HG03135 (cell line): ENCODE data around the gene DENND2C.
A peak's percentile ranks its signal among the peaks of the same experiment; 100 is the strongest.

Source experiments
- ATAC-seq: cut with Tn5 transposase; IDR thresholded peaks from one replicate; pipeline ENCODE4 v1.9.1; 2021; ENCODE audit warnings: mild to moderate bottlenecking, moderate library complexity; ENCODE audit not compliant: unreplicated experiment

Gene DENND2C, protein sequence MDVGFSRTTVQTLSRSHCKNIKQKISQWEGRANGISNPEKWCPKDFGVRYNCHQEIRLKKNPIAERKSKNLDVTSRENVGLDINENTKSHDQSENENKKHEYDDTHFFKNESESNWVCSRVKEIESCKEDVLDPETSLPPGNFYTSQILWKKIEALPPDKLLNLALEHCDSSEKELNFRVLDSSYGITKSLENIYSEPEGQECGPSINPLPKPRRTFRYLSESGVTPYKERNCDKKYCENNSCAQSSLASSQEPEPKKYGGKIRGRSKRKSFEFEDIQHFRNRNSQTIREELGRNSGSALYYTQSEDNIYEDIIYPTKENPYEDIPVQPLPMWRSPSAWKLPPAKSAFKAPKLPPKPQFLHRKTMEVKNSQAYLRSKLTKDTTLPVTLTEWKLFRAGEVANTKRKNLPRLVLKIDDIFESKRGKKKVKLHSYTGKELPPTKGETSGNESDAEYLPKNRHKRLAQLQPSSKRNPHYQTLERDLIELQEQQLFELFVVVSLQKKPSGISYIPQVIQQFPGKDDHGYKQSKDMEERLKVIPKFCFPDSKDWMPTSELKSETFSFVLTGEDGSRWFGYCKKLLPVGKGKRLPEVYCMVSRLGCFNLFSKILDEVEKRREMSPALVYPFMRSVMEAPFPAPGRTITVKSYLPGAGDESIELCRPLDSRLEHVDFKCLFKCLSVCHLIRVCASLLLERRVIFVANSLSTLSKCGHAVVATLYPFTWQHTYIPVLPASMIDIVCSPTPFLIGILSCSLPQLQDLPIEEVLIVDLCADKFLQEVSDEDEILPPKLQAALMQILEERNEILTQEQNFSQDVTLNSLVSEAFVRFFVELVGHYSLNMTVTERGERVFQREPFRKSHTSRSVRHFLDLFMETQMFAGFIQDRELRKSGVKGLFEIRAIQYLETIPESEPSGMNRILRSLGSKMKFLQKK

DNA sequence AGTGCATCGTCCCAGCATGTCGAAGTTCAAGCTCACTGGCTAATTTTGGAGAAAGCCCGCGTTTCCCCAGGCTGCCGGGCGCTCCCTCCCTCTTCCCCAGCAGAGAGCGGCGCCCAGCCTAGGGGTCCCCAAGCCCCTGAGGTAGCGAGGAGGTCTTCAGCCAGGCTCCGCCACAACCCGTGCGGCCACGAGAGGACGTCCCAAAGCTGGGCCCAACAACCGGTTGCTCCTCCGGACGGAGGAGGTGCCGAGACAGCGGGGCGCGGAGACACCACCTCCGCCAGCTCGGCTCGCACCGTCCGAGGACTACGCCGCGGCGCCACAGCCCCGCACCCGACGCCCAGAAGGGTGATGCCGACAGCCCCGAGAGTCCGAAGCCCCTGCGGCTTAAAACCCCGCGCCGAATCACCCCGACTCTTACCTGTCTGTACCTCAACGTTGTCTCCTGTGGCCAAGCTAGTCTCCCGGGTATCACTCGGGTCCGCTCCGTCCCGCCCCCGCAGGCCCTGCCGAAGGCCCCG, at the start of gene DENND2C:
TSS of gene DENND2C (minus strand) at position 488 of the 521 bp plus-strand sequence. CDS start 44,065 bp downstream, outside the sequence.
- ATAC-seq = peak; percentile 67

DNA sequence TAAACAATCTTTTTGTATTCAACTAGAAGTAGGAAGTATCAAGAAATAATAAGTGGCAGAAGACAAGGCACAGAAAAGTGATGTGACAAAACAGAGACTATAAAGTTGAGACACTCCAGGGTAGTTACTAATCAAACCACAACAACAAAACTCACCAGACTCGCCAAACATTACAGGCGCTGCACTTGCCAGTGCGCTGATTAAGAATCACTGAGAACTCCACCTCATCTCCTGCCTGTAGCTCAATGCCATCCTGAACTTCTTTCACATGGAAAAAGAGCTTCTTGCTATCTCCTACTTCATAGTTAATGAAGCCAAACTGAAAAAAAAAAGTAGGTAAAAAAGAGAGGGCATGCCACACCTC, 49.6 kb upstream of the DENND2C start:
- no peak for ATAC-seq

DNA sequence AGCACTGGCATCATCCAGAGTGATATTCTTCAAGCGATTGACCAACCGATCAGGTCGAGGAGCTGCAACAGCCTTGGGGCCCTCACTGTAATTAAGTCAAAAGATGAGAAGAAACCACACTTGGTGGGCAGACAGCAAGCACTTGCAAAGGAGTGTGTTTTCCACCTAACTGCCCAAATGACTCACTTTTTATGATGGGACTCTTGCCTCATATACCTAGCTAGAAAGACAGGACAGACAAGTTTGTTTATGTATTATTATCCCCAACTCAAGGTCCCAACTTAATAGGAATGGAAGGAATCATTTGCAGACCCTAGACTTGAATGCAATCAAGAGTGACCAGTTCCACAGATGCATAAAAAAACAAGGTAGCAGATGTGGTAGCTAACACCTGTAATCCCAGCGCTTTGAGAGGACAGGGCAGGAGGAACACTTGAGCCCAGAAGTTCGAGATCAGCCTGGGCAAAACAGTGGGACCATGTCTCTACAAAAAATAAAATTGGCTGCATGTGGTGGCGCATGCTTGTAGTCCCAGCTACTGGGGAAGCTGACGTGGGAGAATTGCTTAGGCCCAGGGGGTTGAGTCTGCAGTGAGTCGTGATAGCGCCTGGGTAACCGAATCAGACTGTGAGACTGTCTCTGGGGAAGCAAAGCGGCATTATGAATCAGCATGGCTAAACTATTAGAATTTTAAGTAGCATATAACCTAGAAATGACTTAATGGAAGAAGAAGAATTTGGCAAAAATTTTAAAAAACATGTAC, 49.0 kb upstream of the DENND2C start:
- no peak for ATAC-seq

DNA sequence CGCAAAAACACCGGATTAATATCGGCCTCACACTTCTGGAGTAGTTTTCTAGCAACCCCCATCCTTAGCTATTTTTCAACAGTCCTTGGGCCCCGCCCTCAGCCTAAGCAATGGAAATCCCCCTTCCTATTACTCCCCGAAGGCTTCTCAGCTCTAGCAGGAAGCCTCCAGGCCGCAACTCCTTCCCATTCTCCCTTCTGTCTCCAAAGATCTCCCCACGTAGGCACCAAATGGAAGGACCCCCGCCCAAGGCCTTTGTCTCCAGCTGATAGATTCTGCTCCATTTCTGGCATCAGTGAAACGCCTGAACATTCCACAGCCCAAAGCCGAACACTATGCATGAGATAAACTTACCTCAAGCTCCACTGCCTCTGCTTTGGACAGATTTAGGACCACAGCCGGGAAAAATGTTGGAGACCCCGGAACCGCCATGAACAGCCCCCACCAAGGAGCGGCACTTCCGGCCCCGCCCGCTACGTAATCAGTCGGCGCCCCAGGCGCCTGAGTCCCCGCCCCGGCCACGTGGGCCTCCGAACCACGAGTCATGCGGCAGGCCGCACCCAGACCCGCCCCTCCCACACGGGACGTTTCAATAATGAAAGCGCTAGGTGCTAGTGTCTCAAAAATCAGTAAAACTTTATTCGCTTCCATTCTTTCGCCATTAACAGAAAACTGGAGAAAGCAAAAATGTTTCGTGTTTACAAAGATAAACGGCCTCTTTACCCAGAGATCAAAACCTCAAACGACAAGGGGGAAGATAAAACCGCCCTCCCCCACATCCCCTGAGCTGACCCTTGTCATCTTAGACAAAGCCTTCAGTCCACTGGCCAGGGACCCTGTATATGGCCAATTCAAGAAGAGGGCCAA, 46.7 kb upstream of the DENND2C start, which contains the start of gene NRAS:
TSS of gene NRAS (minus strand) at position 468 of the 867 bp plus-strand sequence. CDS start 611 bp downstream, outside the sequence.
- peak; percentile 90 for ATAC-seq

DNA sequence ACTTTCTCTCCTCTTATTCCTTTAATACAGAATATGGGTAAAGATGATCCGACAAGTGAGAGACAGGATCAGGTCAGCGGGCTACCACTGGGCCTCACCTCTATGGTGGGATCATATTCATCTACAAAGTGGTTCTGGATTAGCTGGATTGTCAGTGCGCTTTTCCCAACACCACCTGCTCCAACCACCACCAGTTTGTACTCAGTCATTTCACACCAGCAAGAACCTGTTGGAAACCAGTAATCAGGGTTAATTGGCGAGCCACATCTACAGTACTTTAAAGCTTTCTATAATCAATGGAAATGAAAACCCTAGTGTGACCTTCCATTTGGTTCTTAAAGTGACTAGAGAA, 46.1 kb upstream of the DENND2C start:
- ATAC-seq = no peak

DNA sequence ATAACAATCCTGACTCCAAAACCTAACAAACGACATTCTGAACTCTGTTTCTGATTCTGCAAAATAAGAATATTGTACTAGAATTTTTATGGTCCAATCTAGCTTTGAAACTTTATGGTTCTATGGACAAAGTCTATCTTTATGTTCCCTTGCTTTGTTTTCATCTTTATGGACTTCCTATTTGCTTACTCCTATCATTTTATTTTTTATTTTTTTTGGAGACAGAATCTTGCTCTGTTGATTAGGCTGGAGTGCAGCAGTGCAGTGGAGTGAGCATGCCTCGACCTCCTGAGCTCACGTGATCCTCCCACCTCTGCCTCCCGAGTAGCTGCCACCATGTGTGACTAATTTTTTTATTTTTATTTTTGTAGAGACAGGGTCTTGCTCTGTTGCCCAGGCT, 43.1 kb upstream of the DENND2C start:
- no peak for ATAC-seq

DNA sequence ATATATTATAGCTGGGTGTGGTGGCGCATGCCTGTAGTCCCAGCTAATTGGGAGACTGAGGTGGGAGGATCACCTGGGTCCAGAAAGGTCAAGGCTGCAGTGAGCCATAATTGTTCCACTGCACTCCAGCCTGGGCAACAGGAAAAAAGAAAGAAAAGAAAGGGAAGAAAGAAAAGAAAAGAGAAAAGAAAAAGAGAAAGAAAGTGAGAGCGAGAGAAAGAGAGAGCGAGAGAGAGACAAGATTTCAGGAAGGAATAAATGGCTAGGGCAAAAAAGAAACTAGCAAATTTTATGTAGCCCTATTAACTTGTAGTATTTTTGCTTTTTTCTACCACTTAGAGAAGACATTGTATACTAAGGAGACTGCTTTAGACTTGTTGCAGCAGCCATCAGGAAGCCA, 40.5 kb upstream of the DENND2C start:
- no peak for ATAC-seq

DNA sequence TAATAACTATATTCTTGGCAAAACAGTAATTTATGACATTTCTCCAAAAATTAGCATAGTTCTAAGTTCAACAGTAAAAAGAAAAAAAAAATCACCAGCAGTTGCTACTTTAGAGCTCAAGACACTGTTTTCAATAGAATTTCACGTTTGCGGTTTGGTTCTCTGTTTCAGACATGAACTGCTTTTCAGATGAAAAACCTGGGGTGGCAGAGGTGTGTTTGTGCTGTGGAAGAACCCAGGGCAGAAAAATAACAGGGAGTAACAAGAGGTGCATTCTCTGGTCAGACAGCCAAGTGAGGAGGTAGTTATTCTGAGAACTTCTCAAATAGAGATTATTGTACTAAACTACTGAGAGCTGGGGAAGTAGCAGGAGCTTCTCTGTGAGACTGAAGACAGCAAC, 37.8 kb upstream of the DENND2C start:
- ATAC-seq = no peak

DNA sequence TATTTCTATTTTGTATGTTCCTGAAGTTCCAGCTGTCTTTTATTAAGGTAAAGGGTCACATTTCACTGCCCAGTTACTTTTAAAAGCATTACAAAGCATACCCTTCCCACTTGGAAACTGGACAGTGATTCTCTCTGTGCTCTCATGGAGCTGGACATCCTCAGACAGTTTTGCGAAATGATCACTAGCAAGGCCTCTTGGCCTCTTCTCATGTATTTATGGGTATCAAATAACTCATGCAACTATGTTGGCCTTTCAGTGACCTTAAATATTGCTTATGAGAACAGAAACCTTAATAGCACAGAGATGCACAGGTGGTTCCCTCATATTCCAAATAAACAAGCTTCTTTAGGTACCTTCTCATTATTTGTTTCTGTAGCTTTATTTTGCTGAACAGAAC, 33.4 kb upstream of the DENND2C start:
- peak; percentile 58 for ATAC-seq

DNA sequence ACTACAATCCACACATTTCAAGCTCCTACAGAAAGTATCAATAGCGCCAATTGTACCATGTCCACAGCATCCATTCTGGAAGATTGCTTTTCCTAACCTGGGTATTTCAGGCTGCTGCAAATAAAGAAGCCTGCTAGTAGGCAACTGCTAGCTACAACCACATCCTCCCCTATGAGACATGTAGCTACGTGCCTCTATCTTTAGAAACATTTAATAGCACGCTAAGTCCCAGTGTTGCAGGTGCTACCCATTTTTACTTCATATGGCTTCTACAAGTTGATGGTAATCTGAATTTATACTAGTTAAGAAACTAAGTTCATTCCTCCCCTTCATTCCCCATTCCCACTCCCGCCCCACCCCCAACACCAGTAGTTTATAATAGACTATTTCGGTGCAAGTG, 32.9 kb upstream of the DENND2C start:
- no peak for ATAC-seq

DNA sequence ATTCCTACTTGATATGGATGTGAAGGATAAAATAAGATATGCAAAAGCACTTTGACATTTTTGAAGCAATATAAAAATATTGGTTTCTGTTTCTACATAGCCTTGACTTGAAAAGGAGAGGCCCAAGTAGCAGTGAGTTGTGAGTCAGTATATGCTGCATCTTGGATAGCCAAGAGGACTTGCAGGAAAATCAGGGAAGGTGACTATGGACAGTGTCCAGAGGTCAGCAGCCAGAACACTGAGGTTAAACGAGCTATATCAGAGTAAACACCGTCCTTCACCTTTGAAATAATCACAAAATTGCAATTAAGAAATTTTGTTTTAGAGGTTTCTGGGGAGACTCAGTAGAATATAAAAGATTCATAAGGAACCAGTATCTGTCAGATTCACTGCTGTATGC, 32.1 kb upstream of the DENND2C start:
- ATAC-seq = no peak

DNA sequence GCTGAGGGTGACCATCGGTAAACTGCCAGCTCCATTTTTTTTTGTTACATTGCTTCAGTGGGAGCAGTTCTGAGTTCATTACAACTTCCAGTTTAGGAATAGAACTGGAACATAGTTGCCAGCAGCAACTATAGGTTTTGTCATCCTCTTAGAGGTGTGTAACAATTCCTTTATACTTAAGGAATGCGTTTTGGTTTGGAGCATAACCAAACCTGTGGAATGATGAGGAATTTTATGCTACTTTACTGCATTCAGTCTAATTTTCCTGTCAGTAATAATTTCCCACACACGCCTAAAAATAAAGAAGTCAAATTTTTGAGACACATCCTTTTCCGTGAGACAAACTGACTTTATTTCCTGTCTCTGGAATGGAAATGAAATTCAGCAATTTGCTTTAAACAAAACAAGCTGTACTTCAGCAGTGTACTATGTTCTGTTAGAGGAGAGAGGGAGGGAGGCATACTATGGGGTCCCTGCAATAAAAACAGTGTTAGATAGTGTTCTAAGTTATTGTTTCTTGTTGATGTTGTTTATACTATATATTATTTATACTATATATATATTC, 30.3 kb upstream of the DENND2C start:
- ATAC-seq = no peak

DNA sequence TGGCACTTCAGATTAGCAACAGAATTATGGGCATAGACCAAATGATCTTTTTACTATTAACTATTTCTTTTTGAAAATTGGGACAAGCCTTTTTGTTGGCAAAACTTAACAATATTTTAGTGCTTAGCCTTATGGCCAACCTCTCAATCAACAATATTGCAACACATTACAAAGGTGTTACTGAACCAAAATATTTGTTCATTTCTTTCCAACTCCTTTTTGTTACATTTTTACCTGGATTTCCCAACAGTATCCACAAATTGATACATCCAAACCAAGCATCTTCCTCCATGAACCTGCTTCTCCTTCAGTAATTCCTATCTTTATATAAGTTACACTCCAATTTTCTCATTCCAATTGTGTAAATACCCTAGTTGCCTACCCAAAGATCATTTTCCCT, 27.0 kb upstream of the DENND2C start:
- ATAC-seq = no peak

DNA sequence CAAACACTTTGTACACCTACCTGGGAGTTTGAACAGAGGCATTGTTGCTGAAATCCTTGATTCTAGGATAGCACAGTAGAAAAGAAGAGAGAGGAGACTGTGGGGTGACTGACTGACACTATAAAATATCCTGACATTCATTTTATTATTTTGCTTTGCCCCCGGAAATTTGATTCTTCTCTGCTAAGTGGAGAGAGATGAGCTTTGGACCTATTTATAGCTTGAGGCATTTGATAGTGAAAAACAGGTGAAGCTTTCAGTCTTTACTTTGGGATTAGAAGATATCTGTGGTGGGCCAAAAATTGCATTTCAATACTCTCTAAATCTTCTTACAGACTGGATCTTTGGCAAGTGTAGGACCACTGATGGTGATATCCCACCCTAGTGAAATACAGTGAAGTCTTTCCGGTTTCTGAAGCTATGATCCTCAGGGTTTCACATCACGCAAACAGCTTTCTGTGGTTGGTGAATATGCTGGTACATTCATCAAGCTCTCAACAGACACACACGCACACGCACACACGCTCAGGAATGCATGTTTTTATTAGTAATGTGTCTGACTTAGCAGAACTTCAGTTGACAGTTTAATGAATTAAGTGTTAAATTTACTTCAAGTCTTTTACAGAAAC, 25.7 kb upstream of the DENND2C start, which contains the start of gene AMPD1:
TSS of gene AMPD1 (minus strand) at position 117 of the 629 bp plus-strand sequence. CDS start at position 42, 75 bp downstream.
- no peak for ATAC-seq

DNA sequence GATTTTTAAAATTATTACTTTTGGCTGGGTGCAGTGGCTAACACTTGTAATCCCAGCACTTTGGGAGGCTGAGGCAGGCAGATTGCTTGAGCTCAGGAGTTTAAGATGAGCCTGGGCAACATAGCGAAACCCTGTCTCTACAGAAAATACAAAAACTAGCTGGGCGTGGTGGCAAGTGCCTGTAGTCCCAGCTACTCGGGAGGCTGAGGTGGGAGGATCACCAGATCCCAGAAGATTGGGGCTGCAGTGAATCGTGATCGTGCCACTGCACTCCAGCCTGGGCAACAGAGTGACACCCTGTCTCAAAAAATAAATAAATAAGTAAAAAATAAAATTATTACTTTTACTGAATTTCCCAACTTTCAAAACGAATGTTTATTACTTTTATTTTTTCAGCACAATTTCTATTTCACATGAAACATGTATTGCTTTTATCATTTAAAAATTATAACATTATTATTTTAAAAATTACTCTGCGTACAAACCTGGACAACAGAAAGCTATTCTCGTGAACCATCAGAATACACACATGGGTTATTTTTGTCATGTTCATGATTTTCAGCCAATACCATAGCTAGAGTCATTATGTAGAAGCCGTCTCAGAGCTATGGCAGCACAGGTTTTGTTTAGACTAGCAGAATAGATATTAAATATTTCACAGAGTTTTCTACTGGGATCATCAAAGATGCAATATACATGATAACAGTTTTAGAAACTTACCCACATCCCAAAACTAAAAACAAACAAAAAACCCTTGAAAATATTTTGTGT, 24.9 kb upstream of the DENND2C start:
- no peak for ATAC-seq

DNA sequence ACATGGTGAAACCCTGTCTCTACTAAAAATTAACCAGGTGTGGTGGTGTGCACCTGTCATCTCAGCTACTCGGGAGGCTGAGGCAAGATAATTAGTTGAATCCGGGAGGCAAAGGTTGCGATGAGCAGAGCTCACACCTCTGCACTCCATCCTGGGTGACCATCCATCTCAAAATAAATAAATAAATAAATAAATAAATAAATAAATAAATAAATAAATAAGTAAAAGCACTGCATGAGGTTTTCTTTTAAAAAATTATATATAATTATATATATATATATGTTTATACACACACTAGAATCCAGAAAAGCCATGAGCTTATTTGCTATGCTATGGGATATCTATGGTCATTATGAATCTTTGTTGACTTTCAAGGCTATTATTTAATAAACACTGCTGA, 23.1 kb upstream of the DENND2C start:
- no peak for ATAC-seq

DNA sequence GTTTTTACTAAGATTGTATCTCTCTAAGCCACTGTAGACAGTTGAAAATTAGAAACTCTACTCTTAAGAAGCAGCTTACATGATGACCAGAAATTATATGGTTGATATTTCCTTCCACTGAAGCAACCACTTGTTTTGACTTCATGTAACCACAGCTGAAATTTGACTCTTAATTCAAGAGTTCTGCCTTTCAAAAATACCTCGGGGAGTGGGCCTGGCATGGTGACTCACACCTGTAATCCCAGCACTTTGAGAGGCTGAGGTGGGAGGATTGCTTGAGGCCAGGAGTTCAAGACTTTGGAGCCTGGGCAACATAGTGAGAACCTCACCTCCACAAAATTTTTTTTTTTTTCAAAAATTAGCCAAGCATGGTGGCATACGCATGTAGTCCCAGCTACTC, 21.2 kb upstream of the DENND2C start:
- ATAC-seq = no peak

DNA sequence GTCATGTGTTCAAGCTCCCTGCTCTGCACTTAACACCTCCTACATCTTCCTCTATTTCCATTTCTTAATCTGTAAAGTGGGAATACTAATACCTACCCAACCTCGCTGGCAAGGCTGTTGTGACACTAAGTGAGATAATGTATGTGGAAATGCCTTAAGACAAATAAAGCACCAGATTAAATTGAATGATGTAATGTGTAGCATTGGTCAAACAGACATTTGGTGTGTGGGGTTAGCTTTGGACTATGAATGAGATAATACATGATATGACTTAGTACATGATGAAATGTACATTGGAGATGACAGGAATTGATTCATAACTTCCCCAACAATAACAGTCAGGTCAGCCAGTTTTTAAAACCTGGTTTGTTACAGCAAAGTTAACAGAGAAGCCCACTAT, 20.3 kb upstream of the DENND2C start:
- no peak for ATAC-seq
